AG09309 (cell line): ENCODE data around the gene KIAA0319L.
A peak's percentile ranks its signal among the peaks of the same experiment; 100 is the strongest.

ENCODE experiments used
- DNase-seq: peaks from one replicate; pipeline ENCODE4 v3.0.0-alpha.2; 2010; ENCODE audit warnings: low read depth
- H3K4me3 ChIP-seq: 2 replicates; pipeline ENCODE4 v1.5.1; 2011; ENCODE audit warnings: mild to moderate bottlenecking, low read depth, low read length, moderate library complexity; ENCODE audit not compliant: control insufficient read depth
- CTCF ChIP-seq: IDR thresholded peaks from 2 replicates; pipeline ENCODE4 v1.5.1; 2011; ENCODE audit warnings: mild to moderate bottlenecking, low read depth, low read length, inconsistent platforms; ENCODE audit not compliant: insufficient read depth, control insufficient read depth; ENCODE audit errors: missing control alignments

KIAA0319L gene

GRCh38 chr1:35454616-35455015 is 102.6 kb downstream of the KIAA0319L start:
- TF ChIP-seq CTCF = peak; percentile 25
- no peak overlapping the region for H3K4me3 ChIP-seq
- peak; percentile 75 for DNase-seq

- H3K4me3 ChIP-seq = no peak overlapping the region
- TF ChIP-seq CTCF = no peak
- DNase-seq = no peak
These were observed 103.0 kb downstream of the KIAA0319L start for GRCh38 chr1:35454176-35454575.

GRCh38 chr1:35453031-35453430 is 104.2 kb downstream of the KIAA0319L start:
- H3K4me3 ChIP-seq = no peak overlapping the region
- TF ChIP-seq CTCF = no peak
- no peak for DNase-seq

- TF ChIP-seq CTCF = no peak
- peak; percentile 29 for DNase-seq
- H3K4me3 ChIP-seq = no peak overlapping the region
These were observed 105.0 kb downstream of the KIAA0319L start for GRCh38 chr1:35452106-35452774.

- peak; percentile 28 for DNase-seq
- no peak overlapping the region for H3K4me3 ChIP-seq
- TF ChIP-seq CTCF = peak; percentile 89
These were observed 106.1 kb downstream of the KIAA0319L start for GRCh38 chr1:35451125-35451528.

GRCh38 chr1:35449334-35450008 is 107.7 kb downstream of the KIAA0319L start:
- H3K4me3 ChIP-seq = no peak overlapping the region
- DNase-seq = peak; percentile 87
- TF ChIP-seq CTCF = no peak
